Lower leg skin (tissue), 4 donors: ENCODE results near the gene G6PC1. TPM values are rescaled to one million over a fixed set of nuclear protein-coding genes. Genes with fewer than 3 reads are reported as not detected.
"Not testable (repeated sequence)": the region's sequence is repeated elsewhere in the genome, so short reads cannot be mapped to it uniquely, and the experiment has no call there.

ENCODE experiments used
- DNase-seq, 2 donors: peaks; one replicate each; pipeline ENCODE4 v3.0.0-alpha.2; 2019; ENCODE audit warnings: low spot score in 2 of 2
- H3K4me3 ChIP-seq: fragments of 200-600 bp; sonication (generic); 2 replicates; pipeline ENCODE4 v1.5.1; 2017; ENCODE audit warnings: mild to moderate bottlenecking, low read depth; ENCODE audit not compliant: poor library complexity, severe bottlenecking
- CTCF ChIP-seq, 3 donors: fragments of 450-650 bp; IDR thresholded peaks; one replicate each; pipeline ENCODE4 v1.5.1; 2016; ENCODE audit warnings: antibody characterized with exemption in 3 of 3, mild to moderate bottlenecking in 3 of 3, moderate library complexity in 2 of 3
- POLR2A ChIP-seq, 2 donors: fragments of 450-650 bp; IDR thresholded peaks; one replicate each; pipeline ENCODE4 v1.6.1; 2016 to 2017; ENCODE audit warnings: antibody characterized with exemption in 2 of 2, mild to moderate bottlenecking in 1 of 2, moderate library complexity in 1 of 2
- WGBS, 2 donors: methylation state at CpG; one replicate each; pipeline ENCODE4 v1.1.5; 2018; 5-methylcytosine and 5-hydroxymethylcytosine counted together
- intact Hi-C: fragments of 100-400 bp; cut with DNase I; formaldehyde crosslinking; loops from one replicate; pipeline ENCODE4 v1.15.0; 2023; ENCODE audit warnings: low total_unique reads
- total RNA-seq, 4 donors: library from RNA; depleted of rRNA; stranded (reverse); fragments of >200 nt; gene quantifications; one replicate each; pipeline ENCODE4 v1.1.0, GENCODE V29; 2016

The G6PC1 gene
- total RNA-seq, 4 donors from 2014 or later: not detected

- TF ChIP-seq POLR2A (IDR thresholded peaks at IDR 0.05): no peak
- TF ChIP-seq CTCF (IDR thresholded peaks at IDR 0.05): no peak
- WGBS, 2 donors: 58% methylated on average over 3 of the region's 3 CpGs
- intact Hi-C loops: no loop called here
- DNase-seq: no peak
- no peak overlapping the region for H3K4me3 ChIP-seq
Observed at GRCh38 chr17:42918902-42919521, 18.4 kb downstream of the G6PC1 start.

- H3K4me3 ChIP-seq, DNase-seq, intact Hi-C loops: not testable (repeated sequence)
- 87 to 91% methylated on average over 10 of the region's 10 CpGs for WGBS, 2 donors
Observed at GRCh38 chr17:42919522-42920077, 19.0 kb downstream of the G6PC1 start.

GRCh38 chr17:42920106-42920900 lies 19.7 kb downstream of the G6PC1 start:
- DNase-seq: no peak
- intact Hi-C loops: no loop called here
- no peak overlapping the region for H3K4me3 ChIP-seq
- 82 to 87% methylated on average over 10 of the region's 10 CpGs for WGBS, 2 donors
- TF ChIP-seq CTCF (IDR thresholded peaks at IDR 0.05) (no peak), POLR2A (IDR thresholded peaks at IDR 0.05) (no peak)

GRCh38 chr17:42920922-42921321 lies 20.3 kb downstream of the G6PC1 start:
- TF ChIP-seq CTCF (IDR thresholded peaks at IDR 0.05) (no peak), POLR2A (IDR thresholded peaks at IDR 0.05) (no peak)
- intact Hi-C loops: no loop called here
- peak in 1 of 2 donors; percentile 16 for DNase-seq
- 45 to 47% methylated on average over 3 of the region's 3 CpGs for WGBS, 2 donors
- no peak overlapping the region for H3K4me3 ChIP-seq

GRCh38 chr17:42922294-42922693 lies 21.7 kb downstream of the G6PC1 start:
- TF ChIP-seq POLR2A (IDR thresholded peaks at IDR 0.05) (no peak), CTCF (IDR thresholded peaks at IDR 0.05) (no peak)
- 32 to 55% methylated on average over 7 of the region's 7 CpGs for WGBS, 2 donors
- DNase-seq: no peak
- intact Hi-C loops: no loop called here
- no peak overlapping the region for H3K4me3 ChIP-seq

GRCh38 chr17:42923472-42923871 lies 22.9 kb downstream of the G6PC1 start:
- 90 to 93% methylated on average over 7 of the region's 7 CpGs for WGBS, 2 donors
- intact Hi-C loops, DNase-seq, H3K4me3 ChIP-seq: not testable (repeated sequence)
